H1 (cell line): ENCODE measurements around the gene P2RY13. TPM values are rescaled to one million over a fixed set of nuclear protein-coding genes. Genes with fewer than 3 reads are reported as not detected.

Experiments
- polyA plus RNA-seq, 7 experiments: library from polyadenylated mRNA; depleted of rRNA in 3 of 7; stranded (reverse) in 5 of 7; unstranded in 2 of 7; fragments of >200 nt in 5 of 7; fragments of 200-250 nt in 2 of 7; gene quantifications; 1 replicate in 5 of 7; 2 replicates in 1 of 7; 4 replicates in 1 of 7; pipeline versions ENCODE4 v1.2.1 to v1.2.3, GENCODE V29; 2011 to 2013; ENCODE audit warnings: missing spikeins in 2 of 7, mixed read lengths in 2 of 7
- total RNA-seq: library from RNA; stranded (reverse); fragmentation: NEBNext Ultra II Directional; extraction: Animal tissue kit (Norgen Biotek cat#: 25700); gene quantifications from 2 replicates; pipeline ENCODE4 v1.2.1, GENCODE V29; 2021

P2RY13 gene
- total and polyA plus RNA-seq, 2 of the 8 experiments (the other 6 are each of a cell fraction or from before 2014, with no cell fraction given) = not detected

Other genes with a start within 250 kb of the P2RY13 start
- gene MED12L, start 243.9 kb downstream of the P2RY13 start, total RNA-seq = 24.0 and 26.2 TPM in 2 replicates
- gene MED12L, start 243.9 kb downstream of the P2RY13 start, polyA plus RNA-seq (2011; rRNA removed) = 3.6 and 4.3 TPM in 2 replicates
- not detected in 2 replicates for gene GPR171, start 126.3 kb downstream of the P2RY13 start, total RNA-seq
- gene GPR171, start 126.3 kb downstream of the P2RY13 start, polyA plus RNA-seq (2011; rRNA removed) = not detected in 2 replicates
- not detected in 2 replicates for gene P2RY14, start 51.0 kb downstream of the P2RY13 start, total RNA-seq
- gene P2RY14, start 51.0 kb downstream of the P2RY13 start, polyA plus RNA-seq (2011; rRNA removed) = not detected in 2 replicates
- gene GPR87, start 12.7 kb downstream of the P2RY13 start, total RNA-seq = not detected in 2 replicates
- gene GPR87, start 12.7 kb downstream of the P2RY13 start, polyA plus RNA-seq (2011; rRNA removed) = 0.05 and 0.06 TPM in 2 replicates
- gene P2RY12, start 55.2 kb upstream of the P2RY13 start, total RNA-seq = not detected in 2 replicates
- gene P2RY12, start 55.2 kb upstream of the P2RY13 start, polyA plus RNA-seq (2011; rRNA removed) = not detected in 2 replicates
- 0.86 and 0.95 TPM in 2 replicates for gene IGSF10, start 131.5 kb upstream of the P2RY13 start, total RNA-seq
- gene IGSF10, start 131.5 kb upstream of the P2RY13 start, polyA plus RNA-seq (2011; rRNA removed) = 0.46 and 0.59 TPM in 2 replicates